Activated naive CD8-positive, alpha-beta T cell treated with anti-CD3 and anti-CD28 coated beads, Interleukin-2, amount 50 U/mL, for 16 hours (primary cell): ENCODE results near the gene MAP6.

Source experiments
- DNase-seq: peaks from one replicate; pipeline ENCODE4 v3.0.0-alpha.2; 2020; ENCODE audit warnings: low read depth, low spot score

MAP6 gene

GRCh38 chr11:75632450-75632849 is 36.4 kb downstream of the MAP6 start:
- no peak for DNase-seq

GRCh38 chr11:75631086-75631730 is 37.6 kb downstream of the MAP6 start:
- DNase-seq, result no peak

- DNase-seq, result no peak
Observed at GRCh38 chr11:75627906-75628668, 40.8 kb downstream of the MAP6 start.

- DNase-seq, result no peak
Observed at GRCh38 chr11:75626889-75627529, 41.8 kb downstream of the MAP6 start.

GRCh38 chr11:75625991-75626888 is 42.6 kb downstream of the MAP6 start:
- no peak for DNase-seq

- DNase-seq, result no peak
Observed at GRCh38 chr11:75625021-75625420, 43.8 kb downstream of the MAP6 start.

- DNase-seq, result no peak
Observed at GRCh38 chr11:75616281-75616680, 52.6 kb downstream of the MAP6 start.

- DNase-seq, result no peak
Observed at GRCh38 chr11:75615751-75616150, 53.1 kb downstream of the MAP6 start.

- no peak for DNase-seq
Observed at GRCh38 chr11:75611823-75612222, 57.0 kb downstream of the MAP6 start.

GRCh38 chr11:75606099-75606498 is 62.7 kb downstream of the MAP6 start:
- DNase-seq, result no peak

- no peak for DNase-seq
Observed at GRCh38 chr11:75603791-75604736, 64.8 kb downstream of the MAP6 start.

- no peak for DNase-seq
Observed at GRCh38 chr11:75602951-75603350, 65.9 kb downstream of the MAP6 start.

- DNase-seq, result no peak
Observed at GRCh38 chr11:75601494-75601893, 67.3 kb downstream of the MAP6 start.

- no peak for DNase-seq
Observed at GRCh38 chr11:75600356-75600755, 68.5 kb downstream of the MAP6 start.

- no peak for DNase-seq
Observed at GRCh38 chr11:75598900-75599299, 69.9 kb downstream of the MAP6 start.

GRCh38 chr11:75598264-75598663 is 70.6 kb downstream of the MAP6 start:
- no peak for DNase-seq

- no peak for DNase-seq
Observed at GRCh38 chr11:75597636-75598035, 71.2 kb downstream of the MAP6 start.

GRCh38 chr11:75596914-75597313 is 71.9 kb downstream of the MAP6 start:
- no peak for DNase-seq

- no peak for DNase-seq
Observed at GRCh38 chr11:75595429-75595828, 73.4 kb downstream of the MAP6 start.

GRCh38 chr11:75594211-75594610 is 74.6 kb downstream of the MAP6 start:
- no peak for DNase-seq
